Heart left ventricle (tissue), 13 donors: ENCODE data around the gene PARM1.

Source experiments
- CTCF ChIP-seq, 12 donors: fragments of 200-600 bp; sonication (generic) in 4 of 12; IDR thresholded peaks; one replicate each; pipeline versions ENCODE4 v1.5.0 to v1.8.0; 2018 to 2022; ENCODE audit warnings: antibody characterized with exemption in 12 of 12, mild to moderate bottlenecking in 5 of 12
- POLR2A ChIP-seq, 2 donors: fragments of 450-650 bp; IDR thresholded peaks; one replicate each; pipeline ENCODE4 v1.6.1; 2017; ENCODE audit warnings: antibody characterized with exemption in 2 of 2, mild to moderate bottlenecking in 2 of 2, moderate library complexity in 2 of 2
- donor health status: ischemic (EF 13 %, LVEDD 7.1; RV severe dilation, severe dysfunction).
- donor health status: DM: no; HTN: yes; CAD: no.
- donor health status: DM: no; HTN: no; CAD: no.
- donor health status: ischemic (EF 25% LVEDD 6.9; RV normal size, moderate dysfunction).
- donor health status: ischemic (EF 25% LVEDD 5.7; RV mildly dilated, moderate dysfunction).
- donor health status: ischemic (EF 35%, LVEDD 5.7; RV mildly dilated, moderate dysfunction).
- donor health status: nonischemic (EF 11% LVEDD 7.7; RV severe dilation, severe dysfunction).
- donor health status: DM: yes; HTN: yes; CAD: no.
- donor health status: PGD.
- donor health status: ischemic (EF 29% LVEDD 5.4; RV normal size, mild dysfunction).
- donor health status: nonischemic (EF 23%, LVEDD 6.1; RV moderate dilation, normal function).

- TF ChIP-seq CTCF (IDR thresholded peaks at IDR 0.05) (no peak), POLR2A (IDR thresholded peaks at IDR 0.05) (no peak)
Measured at GRCh38 chr4:74990276-74990875, 57.5 kb downstream of the PARM1 start.
